ENCODE measurements around the gene VPS41. TPM values are rescaled to one million over a fixed set of nuclear protein-coding genes. Genes with fewer than 3 reads are reported as not detected.

Gene VPS41
- total and polyA plus RNA-seq, 2 donors from 2014 or later: 21.8 to 94.0 TPM

DNA sequence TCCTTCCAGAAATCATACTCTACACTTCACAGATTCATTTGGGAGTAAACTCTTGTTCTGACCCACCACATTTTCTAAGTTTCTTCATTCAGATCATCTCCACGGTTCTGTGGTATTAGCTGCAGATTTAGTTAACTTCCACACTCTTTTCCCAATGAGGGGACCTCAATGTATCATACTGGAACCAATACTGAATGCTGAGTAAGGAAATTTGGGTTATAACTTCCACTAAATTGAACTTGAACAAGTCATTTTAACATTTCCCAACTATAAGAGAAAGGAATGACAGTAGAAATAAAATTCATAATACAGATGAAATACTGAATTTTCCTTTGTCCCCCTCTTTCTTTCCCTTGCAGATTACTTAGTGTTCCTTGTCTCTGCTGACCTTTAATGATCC, 131.4 kb downstream of the VPS41 start:
- DNase-seq (no peak), FAIRE-seq (no peak)
- H3K27me3 ChIP-seq (ENCODE audit: control insufficient read depth, insufficient read depth, low read length): no peaks in the 10 kb centered on the region
- H3K9me3 ChIP-seq (ENCODE audit: control insufficient read depth in 2 of 3, insufficient read depth in 1 of 3, low read length in 3 of 3): no peaks in the 10 kb centered on the region
- no peak overlapping the region for H3K9ac ChIP-seq (ENCODE audit: low read length in 3 of 3)
- H3K4me1 ChIP-seq (ENCODE audit: control insufficient read depth in 2 of 3, insufficient read depth in 2 of 3, low read depth in 1 of 3, low read length in 3 of 3): no peaks in the 10 kb centered on the region
- intact Hi-C loops (cut with DNase I): no loop called here
- TF ChIP-seq CTCF (IDR thresholded peaks at IDR 0.05; ENCODE audit: borderline replicate concordance, extremely low read depth, insufficient read depth): no peak
- H3K4me3 ChIP-seq (ENCODE audit: low read length in 3 of 3): no peak overlapping the region
- H3K36me3 ChIP-seq (ENCODE audit: control insufficient read depth in 2 of 3, insufficient read depth in 3 of 3, low read length in 3 of 3): peaks cover 2 to 8% (median 2%) of the 10 kb centered on the region in 3 donors
- no peak overlapping the region for H3K27ac ChIP-seq (ENCODE audit: low read depth in 2 of 2, low read length in 2 of 2)

- Histone ChIP-seq H3K4me1 (ENCODE audit: control insufficient read depth in 2 of 3, insufficient read depth in 2 of 3, low read depth in 1 of 3, low read length in 3 of 3) (no peaks in the 10 kb centered on the region), H3K36me3 (ENCODE audit: control insufficient read depth in 2 of 3, insufficient read depth in 3 of 3, low read length in 3 of 3) (peaks cover 2 to 8% (median 2%) of the 10 kb centered on the region in 3 donors), H3K27me3 (ENCODE audit: control insufficient read depth, insufficient read depth, low read length) (no peaks in the 10 kb centered on the region), H3K27ac (ENCODE audit: low read depth in 2 of 2, low read length in 2 of 2) (no peak overlapping the region), H3K4me3 (ENCODE audit: low read length in 3 of 3) (no peak overlapping the region), H3K9ac (ENCODE audit: low read length in 3 of 3) (no peak overlapping the region), H3K9me3 (ENCODE audit: control insufficient read depth in 2 of 3, insufficient read depth in 1 of 3, low read length in 3 of 3) (no peaks in the 10 kb centered on the region)
- FAIRE-seq (no peak), DNase-seq (no peak)
- intact Hi-C loops (cut with DNase I): no loop called here
- TF ChIP-seq CTCF (IDR thresholded peaks at IDR 0.05; ENCODE audit: borderline replicate concordance, extremely low read depth, insufficient read depth): no peak
These were observed 133.3 kb downstream of the VPS41 start for GRCh38 chr7:38775506-38776175.

GRCh38 chr7:38773430-38773829, 135.6 kb downstream of the VPS41 start:
- Histone ChIP-seq H3K9me3 (ENCODE audit: control insufficient read depth in 2 of 3, insufficient read depth in 1 of 3, low read length in 3 of 3) (no peaks in the 10 kb centered on the region), H3K4me1 (ENCODE audit: control insufficient read depth in 2 of 3, insufficient read depth in 2 of 3, low read depth in 1 of 3, low read length in 3 of 3) (no peaks in the 10 kb centered on the region), H3K9ac (ENCODE audit: low read length in 3 of 3) (no peak overlapping the region), H3K27ac (ENCODE audit: low read depth in 2 of 2, low read length in 2 of 2) (no peak overlapping the region), H3K27me3 (ENCODE audit: control insufficient read depth, insufficient read depth, low read length) (no peaks in the 10 kb centered on the region), H3K4me3 (ENCODE audit: low read length in 3 of 3) (no peak overlapping the region), H3K36me3 (ENCODE audit: control insufficient read depth in 2 of 3, insufficient read depth in 3 of 3, low read length in 3 of 3) (peaks cover 2 to 12% (median 2%) of the 10 kb centered on the region in 3 donors)
- no peak for DNase-seq
- TF ChIP-seq CTCF (IDR thresholded peaks at IDR 0.05; ENCODE audit: borderline replicate concordance, extremely low read depth, insufficient read depth): no peak
- FAIRE-seq: no peak
- intact Hi-C loops (cut with DNase I): no loop called here

DNA sequence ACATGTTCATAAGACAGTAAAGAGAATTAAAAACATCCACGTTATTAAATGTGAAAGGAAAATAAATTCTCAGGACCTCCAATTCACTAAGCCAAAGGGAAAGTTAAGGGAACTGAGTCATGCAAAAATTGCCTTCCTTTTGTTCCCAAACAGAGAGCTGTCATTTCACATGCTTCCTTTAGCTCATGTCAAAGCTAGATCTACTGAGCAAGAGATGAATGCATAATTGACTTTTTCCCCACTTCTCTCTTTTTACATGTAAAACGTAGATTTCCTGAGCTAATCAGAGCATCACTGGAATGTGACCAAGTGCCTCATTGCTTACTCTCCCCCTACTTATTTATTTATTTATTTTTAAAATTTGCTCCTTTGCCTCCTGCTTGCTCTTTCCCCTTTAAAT, 148.8 kb downstream of the VPS41 start:
- DNase-seq: no peak
- TF ChIP-seq CTCF (IDR thresholded peaks at IDR 0.05; ENCODE audit: borderline replicate concordance, extremely low read depth, insufficient read depth): no peak
- no peak for FAIRE-seq
- intact Hi-C loops (cut with DNase I): no loop called here
- no peak overlapping the region for H3K27ac ChIP-seq (ENCODE audit: low read depth in 2 of 2, low read length in 2 of 2)
- no peaks in the 10 kb centered on the region for H3K4me1 ChIP-seq (ENCODE audit: control insufficient read depth in 2 of 3, insufficient read depth in 2 of 3, low read depth in 1 of 3, low read length in 3 of 3)
- peaks cover 0 to 11% (median 6%) of the 10 kb centered on the region in 3 donors for H3K36me3 ChIP-seq (ENCODE audit: control insufficient read depth in 2 of 3, insufficient read depth in 3 of 3, low read length in 3 of 3)
- no peaks in the 10 kb centered on the region for H3K27me3 ChIP-seq (ENCODE audit: control insufficient read depth, insufficient read depth, low read length)
- no peak overlapping the region for H3K4me3 ChIP-seq (ENCODE audit: low read length in 3 of 3)
- H3K9me3 ChIP-seq (ENCODE audit: control insufficient read depth in 2 of 3, insufficient read depth in 1 of 3, low read length in 3 of 3): no peaks in the 10 kb centered on the region
- H3K9ac ChIP-seq (ENCODE audit: low read length in 3 of 3): no peak overlapping the region
